SH-SY5Y (cell line): ENCODE data around the gene IL20RA.

Experiments used
- GATA2 ChIP-seq: IDR thresholded peaks from 2 replicates; pipeline ENCODE4 v1.6.1; 2011; ENCODE audit warnings: mild to moderate bottlenecking, low read depth, low read length
- GATA3 ChIP-seq: IDR thresholded peaks from 2 replicates; pipeline ENCODE4 v1.6.1; 2011; ENCODE audit warnings: low read depth, mild to moderate bottlenecking, low read length, moderate library complexity

IL20RA gene

GRCh38 chr6:137005073-137005472 lies 39.7 kb downstream of the IL20RA start:
- TF ChIP-seq GATA2 = no peak
- no peak for TF ChIP-seq GATA3

GRCh38 chr6:137002505-137002904 lies 42.3 kb downstream of the IL20RA start:
- TF ChIP-seq GATA2 = no peak
- no peak for TF ChIP-seq GATA3

GRCh38 chr6:137001977-137002302 lies 42.8 kb downstream of the IL20RA start:
- TF ChIP-seq GATA2 (no peak), GATA3 (no peak)

GRCh38 chr6:137001299-137001976 lies 43.3 kb downstream of the IL20RA start:
- TF ChIP-seq GATA3 (no peak), GATA2 (no peak)

GRCh38 chr6:137000825-137001224 lies 43.9 kb downstream of the IL20RA start:
- TF ChIP-seq GATA2 = no peak
- no peak for TF ChIP-seq GATA3

DNA sequence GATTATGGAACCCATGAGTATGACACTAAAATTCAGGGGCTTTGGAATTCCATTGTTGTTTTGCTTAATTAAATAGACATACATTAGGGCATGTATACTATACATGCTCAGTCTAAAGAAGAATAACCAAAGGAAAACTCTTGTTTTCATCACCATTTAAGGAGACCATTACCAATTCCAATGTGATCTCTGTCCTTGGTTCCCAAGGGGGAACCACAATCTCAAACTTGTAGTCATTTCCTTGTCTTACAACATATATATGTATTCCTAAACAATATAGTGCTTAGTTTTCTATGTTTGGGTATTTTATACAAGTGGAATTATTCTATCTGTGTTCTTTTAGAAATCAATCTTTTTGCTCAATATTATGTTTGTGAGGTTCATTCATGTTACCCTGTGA lies 49.2 kb downstream of the IL20RA start:
- no peak for TF ChIP-seq GATA2
- no peak for TF ChIP-seq GATA3

- TF ChIP-seq GATA2 = no peak
- no peak for TF ChIP-seq GATA3
Measured at GRCh38 chr6:136994782-136995181, 50.0 kb downstream of the IL20RA start.

GRCh38 chr6:136992113-136992512 lies 52.7 kb downstream of the IL20RA start:
- no peak for TF ChIP-seq GATA3
- TF ChIP-seq GATA2 = no peak

- TF ChIP-seq GATA2 (no peak), GATA3 (no peak)
Measured at GRCh38 chr6:136991646-136992045, 53.1 kb downstream of the IL20RA start.

DNA sequence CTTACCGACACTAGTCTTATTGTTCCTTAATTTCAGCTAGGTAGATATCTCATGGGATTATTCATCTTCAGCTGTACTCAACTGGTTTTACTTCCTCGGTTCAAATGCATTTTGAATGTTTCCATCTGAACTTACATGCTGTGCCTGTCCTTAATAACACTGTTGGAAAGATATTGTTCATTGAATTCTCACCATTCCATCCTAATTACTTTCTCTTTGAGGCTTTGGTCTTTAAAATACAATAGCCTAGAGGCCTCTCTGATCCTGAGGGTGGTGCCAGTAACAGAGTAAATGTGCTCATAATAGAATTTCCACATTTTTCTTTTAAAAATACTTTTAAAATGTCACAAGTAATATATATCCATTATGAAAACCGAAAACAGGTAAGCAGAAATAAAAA lies 54.0 kb downstream of the IL20RA start:
- TF ChIP-seq GATA2 (no peak), GATA3 (no peak)

DNA sequence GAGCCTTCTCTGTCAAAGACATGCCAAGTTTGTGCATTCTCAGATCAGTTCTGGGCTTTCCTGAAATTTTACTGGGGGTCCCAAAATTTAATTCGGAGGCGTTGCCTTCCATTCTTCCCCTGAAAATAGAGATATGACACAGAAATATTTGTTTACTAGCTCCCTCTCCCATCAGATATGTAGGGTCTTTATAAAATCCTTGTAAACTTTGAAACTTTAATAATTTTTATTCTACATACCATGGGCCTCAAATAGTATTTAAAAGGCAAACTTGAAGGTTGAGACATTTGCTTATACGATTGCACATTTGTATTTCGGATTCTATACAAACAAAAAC lies 54.6 kb downstream of the IL20RA start:
- no peak for TF ChIP-seq GATA2
- TF ChIP-seq GATA3 = no peak

DNA sequence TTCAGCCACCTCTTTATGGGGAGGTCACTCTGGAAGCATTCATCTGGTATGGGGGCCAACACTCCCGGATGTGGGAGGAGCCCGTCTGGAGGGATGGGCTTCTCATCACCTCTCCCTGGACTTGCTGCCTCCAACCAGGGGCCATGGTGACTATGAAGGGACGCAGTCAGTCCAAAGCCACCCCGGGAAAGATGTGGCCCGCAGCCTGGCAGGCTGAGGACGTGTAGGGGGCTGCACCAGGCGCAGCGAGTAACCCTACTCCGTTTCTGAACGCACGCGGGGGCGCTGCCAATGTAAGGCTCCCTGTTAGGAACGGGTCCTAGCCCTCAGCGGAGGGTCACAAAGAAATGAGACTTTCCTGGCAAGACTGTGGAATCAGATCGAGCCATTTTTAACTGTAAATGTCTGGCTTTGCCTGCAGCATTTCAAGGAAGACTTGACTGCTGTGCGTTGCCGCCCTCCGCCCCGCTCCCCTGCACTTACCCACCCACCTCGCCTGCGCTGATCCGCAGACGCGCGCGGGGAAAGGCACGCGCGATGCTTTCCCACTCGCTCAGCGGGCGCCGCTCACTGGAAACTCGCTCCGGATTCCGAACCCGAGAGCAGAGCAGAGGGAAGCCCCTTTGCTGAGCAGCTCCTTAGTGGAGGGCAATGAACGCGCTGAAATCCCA lies 55.1 kb downstream of the IL20RA start:
- no peak for TF ChIP-seq GATA3
- TF ChIP-seq GATA2 = no peak

DNA sequence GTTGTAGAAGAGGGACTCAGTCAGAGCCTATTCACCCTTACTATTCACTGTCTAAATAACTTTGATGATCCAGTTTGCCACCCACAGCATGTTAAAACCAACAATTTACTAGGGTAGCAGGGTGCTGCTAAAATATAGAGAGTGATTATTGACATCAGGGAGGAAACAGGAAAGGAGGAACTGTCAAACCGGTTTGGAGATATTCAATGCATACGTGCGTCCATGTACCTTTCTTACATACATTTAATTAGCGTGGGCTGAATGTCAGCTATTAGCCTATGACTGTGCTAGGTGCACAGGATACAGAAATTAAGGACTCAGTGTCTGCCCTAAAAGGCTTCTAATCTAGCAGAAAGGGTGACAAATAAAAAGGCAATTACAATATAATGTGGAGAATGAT lies 57.2 kb downstream of the IL20RA start:
- no peak for TF ChIP-seq GATA2
- no peak for TF ChIP-seq GATA3

DNA sequence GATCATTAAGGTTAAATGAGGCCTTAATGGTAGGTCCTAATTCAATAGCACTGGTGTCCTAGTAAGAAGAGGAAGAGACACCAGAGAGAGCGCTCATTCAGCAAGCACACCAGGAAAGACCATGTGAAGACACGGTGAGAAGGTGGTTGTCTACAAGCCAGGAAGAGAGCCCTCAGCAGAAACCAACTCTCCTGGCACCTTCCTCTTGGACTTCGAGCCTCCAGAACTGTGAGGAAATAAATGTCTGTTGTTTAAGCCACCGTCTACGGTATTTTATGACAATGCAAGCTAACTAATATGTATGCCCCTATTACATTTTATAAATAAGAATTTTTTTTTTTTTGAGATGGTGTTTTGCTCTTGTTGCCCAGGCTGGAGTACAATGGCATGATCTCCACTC lies 59.3 kb downstream of the IL20RA start:
- TF ChIP-seq GATA2 (no peak), GATA3 (no peak)

- no peak for TF ChIP-seq GATA2
- no peak for TF ChIP-seq GATA3
Measured at GRCh38 chr6:136984578-136984977, 60.2 kb downstream of the IL20RA start.

- TF ChIP-seq GATA3 (peak; percentile 79), GATA2 (peak; percentile 94)
Measured at GRCh38 chr6:136983687-136984086, 61.1 kb downstream of the IL20RA start.

DNA sequence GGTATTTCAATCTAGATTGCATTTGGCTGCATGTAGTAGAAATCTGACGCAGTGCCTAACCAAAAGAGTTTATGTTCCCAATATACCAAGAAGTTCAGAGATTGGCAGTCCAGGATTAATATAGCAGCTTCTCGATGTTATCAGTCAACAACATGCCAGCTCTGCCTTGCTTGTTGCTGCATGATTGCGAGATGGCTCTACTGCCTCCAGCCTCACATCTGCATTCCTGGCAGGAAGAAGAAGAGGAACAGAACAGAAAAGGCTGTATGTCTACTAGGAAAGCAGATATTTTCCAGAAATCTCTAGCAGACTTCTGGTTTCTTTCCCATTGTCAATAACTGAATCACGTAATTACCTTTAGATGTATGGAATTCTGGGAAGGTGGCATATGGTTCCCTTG lies 61.8 kb downstream of the IL20RA start:
- TF ChIP-seq GATA2 = peak; percentile 98
- peak; percentile 95 for TF ChIP-seq GATA3
